GM23338 (cell line): ENCODE measurements around the gene ANO1. TPM values are rescaled to one million over a fixed set of nuclear protein-coding genes. Genes with fewer than 3 reads are reported as not detected.

Source experiments
- ATAC-seq: fragments of 200-7000 bp; cut with Tn5 transposase; 3 replicates; pipeline ENCODE4 v1.9.1; 2020
- DNase-seq: peaks from one replicate; pipeline ENCODE4 v3.0.0-alpha.2; 2015; ENCODE audit warnings: low spot score
- H2AFZ ChIP-seq: fragments of 200-600 bp; sonication (generic); 2 replicates; pipeline ENCODE4 v1.8.0; 2016; ENCODE audit warnings: antibody characterized with exemption, mild to moderate bottlenecking, moderate library complexity
- H3F3A ChIP-seq: fragments of 200-600 bp; sonication (generic); replicated peaks from 2 replicates; pipeline ENCODE4 v1.8.0; 2017; ENCODE audit warnings: antibody characterized with exemption, mixed run types, low read depth
- H3K27ac ChIP-seq: fragments of 200-600 bp; sonication (generic); 2 replicates; pipeline ENCODE4 v1.6.1; 2016; ENCODE audit warnings: low read depth
- H3K27me3 ChIP-seq: fragments of 200-600 bp; sonication (generic); 2 replicates; pipeline ENCODE4 v1.8.0; 2016; ENCODE audit warnings: mild to moderate bottlenecking, mixed run types, moderate library complexity; ENCODE audit not compliant: insufficient read depth
- H3K36me3 ChIP-seq: fragments of 200-600 bp; sonication (generic); 2 replicates; pipeline ENCODE4 v1.8.0; 2016; ENCODE audit warnings: mild to moderate bottlenecking; ENCODE audit not compliant: insufficient read depth
- H3K4me1 ChIP-seq: fragments of 200-600 bp; sonication (generic); 2 replicates; pipeline ENCODE4 v1.8.0; 2016; ENCODE audit warnings: mild to moderate bottlenecking, moderate library complexity; ENCODE audit not compliant: insufficient read depth
- H3K4me2 ChIP-seq: fragments of 200-600 bp; sonication (generic); 2 replicates; pipeline ENCODE4 v1.7.1; 2017; ENCODE audit warnings: mixed run types
- H3K4me3 ChIP-seq: fragments of 200-600 bp; sonication (generic); 2 replicates; pipeline ENCODE4 v1.6.1; 2016; ENCODE audit warnings: mixed run types
- H3K79me2 ChIP-seq: fragments of 200-600 bp; sonication (generic); replicated peaks from 2 replicates; pipeline ENCODE4 v1.8.0; 2017; ENCODE audit warnings: mild to moderate bottlenecking; ENCODE audit not compliant: insufficient read depth
- H3K9me2 ChIP-seq: fragments of 200-600 bp; sonication (generic); 2 replicates; pipeline ENCODE4 v1.8.0; 2017; ENCODE audit not compliant: insufficient read depth
- H4K20me1 ChIP-seq: fragments of 200-600 bp; sonication (generic); replicated peaks from 2 replicates; pipeline ENCODE4 v1.8.0; 2017; ENCODE audit warnings: mild to moderate bottlenecking; ENCODE audit not compliant: insufficient read depth
- H3K27ac Mint-ChIP-seq: 2 replicates; pipeline ENCODE4 v1.8.0; 2020; ENCODE audit warnings: inconsistent platforms, mild to moderate bottlenecking, moderate library complexity, mixed read lengths
- H3K27me3 Mint-ChIP-seq: 3 replicates; pipeline ENCODE4 v1.8.0; 2022; ENCODE audit warnings: low read depth, mild to moderate bottlenecking, moderate library complexity, mixed read lengths, inconsistent platforms; ENCODE audit not compliant: insufficient read depth, poor library complexity
- H3K36me3 Mint-ChIP-seq: 3 replicates; pipeline ENCODE4 v1.8.0; 2021; ENCODE audit warnings: low read depth, mild to moderate bottlenecking, inconsistent platforms, moderate library complexity, mixed read lengths
- H3K4me1 Mint-ChIP-seq: 3 replicates; pipeline ENCODE4 v1.8.0; 2020; ENCODE audit warnings: mild to moderate bottlenecking, inconsistent platforms, mixed read lengths
- H3K4me3 Mint-ChIP-seq: 3 replicates; pipeline ENCODE4 v1.8.0; 2021; ENCODE audit warnings: moderate library complexity, mild to moderate bottlenecking, inconsistent platforms, mixed read lengths
- H3K9me3 Mint-ChIP-seq: 3 replicates; pipeline ENCODE4 v1.8.0; 2020; ENCODE audit warnings: moderate library complexity, mild to moderate bottlenecking, inconsistent platforms, mixed read lengths
- CREB1 ChIP-seq: fragments of 250-450 bp; sonication (Bioruptor Pico); IDR thresholded peaks from 2 replicates; pipeline ENCODE4 v1.5.0; 2020; ENCODE audit warnings: low read depth, mild to moderate bottlenecking, moderate library complexity
- EZH2 ChIP-seq: fragments of 200-600 bp; sonication (generic); IDR thresholded peaks from one replicate; pipeline ENCODE4 v1.8.0; 2017; ENCODE audit warnings: antibody characterized with exemption, mild to moderate bottlenecking, low read depth; ENCODE audit not compliant: unreplicated experiment
- EZH2phosphoT487 ChIP-seq: fragments of 200-600 bp; sonication (generic); IDR thresholded peaks from one replicate; pipeline ENCODE4 v1.8.1; 2018; ENCODE audit warnings: antibody characterized with exemption; ENCODE audit not compliant: unreplicated experiment
- JUNB ChIP-seq: IDR thresholded peaks from one replicate; pipeline ENCODE4 v1.6.1; 2016; ENCODE audit warnings: antibody characterized with exemption; ENCODE audit not compliant: unreplicated experiment
- NANOG ChIP-seq: IDR thresholded peaks from 2 replicates; pipeline ENCODE4 v1.6.1; 2016; ENCODE audit warnings: antibody characterized with exemption, borderline replicate concordance
- REST ChIP-seq: IDR thresholded peaks from one replicate; pipeline ENCODE4 v1.6.1; 2018; ENCODE audit warnings: antibody characterized with exemption; ENCODE audit not compliant: unreplicated experiment
- STAT1 ChIP-seq: IDR thresholded peaks from one replicate; pipeline ENCODE4 v1.6.1; 2016; ENCODE audit warnings: antibody characterized with exemption; ENCODE audit not compliant: unreplicated experiment
- ZNF114 ChIP-seq: fragments of 250-450 bp; sonication (Bioruptor Pico); IDR thresholded peaks from 2 replicates; pipeline ENCODE4 v1.5.0; 2020; ENCODE audit warnings: mild to moderate bottlenecking, moderate library complexity
- ZNF331 ChIP-seq: fragments of 250-450 bp; sonication (Bioruptor Pico); IDR thresholded peaks from 2 replicates; pipeline ENCODE4 v1.5.0; 2020; ENCODE audit warnings: low read depth, mild to moderate bottlenecking, moderate library complexity
- ZNF462 ChIP-seq: fragments of 250-450 bp; sonication (Bioruptor Pico); IDR thresholded peaks from 2 replicates; pipeline ENCODE4 v1.5.0; 2020; ENCODE audit warnings: mild to moderate bottlenecking, moderate library complexity
- polyA plus RNA-seq: library from polyadenylated mRNA; unstranded; fragments of >200 nt; fragmentation: Nextera tagmentation; extraction: Ambion mirVana; gene quantifications from 2 replicates; pipeline ENCODE4 v1.2.1, GENCODE V29; 2016
- total RNA-seq: library from RNA; depleted of rRNA; stranded (reverse); fragments of >200 nt; shearing (Covaris generic); gene quantifications from 2 replicates; pipeline ENCODE4 v1.2.3, GENCODE V29; 2014
- TF ChIP-seq, protein P1 (sequence below): IDR thresholded peaks from 2 replicates; pipeline ENCODE4 v1.6.1; 2016; ENCODE audit warnings: antibody characterized with exemption
- TF ChIP-seq, protein P2 (sequence below), 2 experiments: fragments of 200-600 bp in 1 of 2; sonication (generic) in 1 of 2; conservative IDR thresholded peaks; 2 replicates each; pipeline versions ENCODE4 v1.5.1 to v1.6.1; 2016 to 2017; ENCODE audit warnings: antibody characterized with exemption in 2 of 2, low read depth in 2 of 2, mild to moderate bottlenecking in 2 of 2, moderate library complexity in 1 of 2

ANO1 gene
- total and polyA plus RNA-seq, 2 experiments from 2014 or later, result 1.4 to 3.4 TPM

DNA sequence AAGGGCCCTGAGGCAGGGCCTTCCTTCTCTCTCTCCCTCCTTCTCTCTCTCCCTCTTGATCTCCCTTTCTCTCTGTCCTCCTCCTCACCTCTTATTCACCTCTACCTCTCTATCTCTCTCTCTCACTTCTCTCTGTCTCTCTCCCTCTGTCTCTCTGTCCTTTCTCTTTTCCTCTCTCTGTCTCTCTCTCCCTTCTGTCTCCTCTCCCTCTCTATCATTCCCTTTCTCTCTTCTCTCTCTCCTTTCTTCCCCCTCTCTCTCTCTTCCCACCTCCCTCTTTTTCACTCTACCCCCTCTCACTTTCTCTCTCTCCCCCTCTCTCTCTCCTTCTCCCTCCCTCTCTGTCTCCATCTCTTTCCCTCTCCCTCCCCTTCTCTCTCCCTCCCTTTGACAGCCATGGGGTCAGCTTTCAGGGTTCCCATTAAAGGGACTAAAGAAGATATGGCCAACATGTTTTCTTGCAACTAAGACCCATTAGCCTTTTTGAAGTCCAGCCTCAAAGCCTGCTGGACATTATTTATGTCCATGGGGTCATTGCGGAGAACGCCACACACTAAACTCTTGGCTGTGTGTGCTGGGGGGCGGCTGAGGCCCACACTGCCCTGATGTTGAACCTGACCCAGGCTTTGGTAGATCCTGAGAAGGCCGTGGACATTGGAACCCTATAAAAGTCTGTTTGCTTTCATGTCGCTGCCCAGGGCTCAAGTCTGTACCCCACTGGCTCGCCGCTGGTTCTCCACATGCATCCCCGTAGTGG, 15.0 kb downstream of the ANO1 start:
- DNase-seq (no peak), ATAC-seq (no peak)
- H3K9me2 ChIP-seq, result no peaks in the 10 kb centered on the region
- no peaks in the 10 kb centered on the region for H3K4me1 ChIP-seq
- H3K36me3 ChIP-seq, result no peaks in the 10 kb centered on the region
- H3K9me3 Mint-ChIP-seq, result no peaks in the 10 kb centered on the region
- TF ChIP-seq, protein P1, sequence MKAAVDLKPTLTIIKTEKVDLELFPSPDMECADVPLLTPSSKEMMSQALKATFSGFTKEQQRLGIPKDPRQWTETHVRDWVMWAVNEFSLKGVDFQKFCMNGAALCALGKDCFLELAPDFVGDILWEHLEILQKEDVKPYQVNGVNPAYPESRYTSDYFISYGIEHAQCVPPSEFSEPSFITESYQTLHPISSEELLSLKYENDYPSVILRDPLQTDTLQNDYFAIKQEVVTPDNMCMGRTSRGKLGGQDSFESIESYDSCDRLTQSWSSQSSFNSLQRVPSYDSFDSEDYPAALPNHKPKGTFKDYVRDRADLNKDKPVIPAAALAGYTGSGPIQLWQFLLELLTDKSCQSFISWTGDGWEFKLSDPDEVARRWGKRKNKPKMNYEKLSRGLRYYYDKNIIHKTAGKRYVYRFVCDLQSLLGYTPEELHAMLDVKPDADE, result no peak
- TF ChIP-seq, protein P2, sequence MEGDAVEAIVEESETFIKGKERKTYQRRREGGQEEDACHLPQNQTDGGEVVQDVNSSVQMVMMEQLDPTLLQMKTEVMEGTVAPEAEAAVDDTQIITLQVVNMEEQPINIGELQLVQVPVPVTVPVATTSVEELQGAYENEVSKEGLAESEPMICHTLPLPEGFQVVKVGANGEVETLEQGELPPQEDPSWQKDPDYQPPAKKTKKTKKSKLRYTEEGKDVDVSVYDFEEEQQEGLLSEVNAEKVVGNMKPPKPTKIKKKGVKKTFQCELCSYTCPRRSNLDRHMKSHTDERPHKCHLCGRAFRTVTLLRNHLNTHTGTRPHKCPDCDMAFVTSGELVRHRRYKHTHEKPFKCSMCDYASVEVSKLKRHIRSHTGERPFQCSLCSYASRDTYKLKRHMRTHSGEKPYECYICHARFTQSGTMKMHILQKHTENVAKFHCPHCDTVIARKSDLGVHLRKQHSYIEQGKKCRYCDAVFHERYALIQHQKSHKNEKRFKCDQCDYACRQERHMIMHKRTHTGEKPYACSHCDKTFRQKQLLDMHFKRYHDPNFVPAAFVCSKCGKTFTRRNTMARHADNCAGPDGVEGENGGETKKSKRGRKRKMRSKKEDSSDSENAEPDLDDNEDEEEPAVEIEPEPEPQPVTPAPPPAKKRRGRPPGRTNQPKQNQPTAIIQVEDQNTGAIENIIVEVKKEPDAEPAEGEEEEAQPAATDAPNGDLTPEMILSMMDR (conservative IDR thresholded peaks at IDR 0.05; ENCODE audit: low read depth in 2 of 2), result no peak
- TF ChIP-seq CREB1 (CRISPR knock-in tag) (no peak), EZH2phosphoT487 (no peak), REST (no peak), EZH2 (no peak), ZNF462 (no peak), NANOG (no peak), ZNF114 (CRISPR knock-in tag) (no peak), JUNB (no peak), ZNF331 (CRISPR knock-in tag) (no peak), STAT1 (no peak)
- H3K4me3 Mint-ChIP-seq, result no peak overlapping the region
- no peaks in the 10 kb centered on the region for H4K20me1 ChIP-seq
- no peaks in the 10 kb centered on the region for H3K79me2 ChIP-seq
- H3K27ac Mint-ChIP-seq, result no peak overlapping the region
- no peak overlapping the region for H3K4me3 ChIP-seq
- peaks cover 7% of the 10 kb centered on the region for H3K27me3 Mint-ChIP-seq
- H3K27ac ChIP-seq, result no peak overlapping the region
- no peak overlapping the region for H3K4me2 ChIP-seq
- no peak overlapping the region for H2AFZ ChIP-seq
- peaks cover 5% of the 10 kb centered on the region for H3K4me1 Mint-ChIP-seq
- H3F3A ChIP-seq, result no peaks in the 10 kb centered on the region
- H3K36me3 Mint-ChIP-seq, result peaks cover 4% of the 10 kb centered on the region; the same call in 1 of the 3 replicates
- no peaks in the 10 kb centered on the region for H3K27me3 ChIP-seq
